Amniotic epithelial cell (primary cell): ENCODE data around the gene PLCXD1.
A peak's percentile ranks its signal among the peaks of the same experiment; 100 is the strongest.
"Not testable (repeated sequence)": the region's sequence is repeated elsewhere in the genome, so short reads cannot be mapped to it uniquely, and the experiment has no call there.

Experiments used
- DNase-seq: peaks from one replicate; pipeline ENCODE4 v3.0.0-alpha.2; 2010; ENCODE audit warnings: low read depth

The PLCXD1 gene

GRCh38 chrX:281166-281999 lies at the start of gene PLCXD1:
Gene PLCXD1 (plus strand): TSS chrX:281381. CDS start chrX:284188, 2,807 bp downstream.
- peak; percentile 42 for DNase-seq

DNA sequence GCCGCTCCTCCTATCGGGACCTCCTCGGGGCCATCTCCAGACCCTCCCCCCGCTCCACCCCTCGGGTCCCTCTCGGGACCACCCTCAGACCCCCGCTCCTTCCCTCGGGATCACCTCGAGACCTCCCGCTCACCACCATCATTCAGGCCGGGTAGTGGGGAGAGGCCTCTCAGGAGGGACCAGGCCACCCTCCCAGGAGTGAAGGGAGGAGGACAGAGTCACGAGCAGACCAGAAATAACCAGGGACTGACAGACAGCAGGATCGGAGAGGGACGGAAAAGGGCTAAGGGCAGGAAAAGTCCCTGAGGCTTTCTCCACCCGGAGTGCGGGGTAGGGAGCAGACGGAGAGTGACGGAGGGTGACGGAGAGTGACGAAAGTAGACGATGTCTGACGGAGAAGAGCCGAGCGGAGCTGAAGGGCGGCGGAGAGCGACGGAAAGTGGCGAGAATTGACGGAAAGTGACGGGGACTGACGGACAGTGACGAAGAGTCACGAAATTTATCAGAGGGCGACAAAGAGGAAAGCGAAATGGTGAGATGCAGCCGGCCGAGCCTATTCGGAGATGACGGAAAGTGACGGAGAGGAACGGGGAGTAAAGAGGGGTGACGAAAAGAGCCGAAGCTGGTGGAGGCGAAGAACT lies 49.4 kb upstream of the PLCXD1 start:
- DNase-seq: not testable (repeated sequence)

- not testable (repeated sequence) for DNase-seq
Observed at GRCh38 chrX:232278-232655, 48.9 kb upstream of the PLCXD1 start.

DNA sequence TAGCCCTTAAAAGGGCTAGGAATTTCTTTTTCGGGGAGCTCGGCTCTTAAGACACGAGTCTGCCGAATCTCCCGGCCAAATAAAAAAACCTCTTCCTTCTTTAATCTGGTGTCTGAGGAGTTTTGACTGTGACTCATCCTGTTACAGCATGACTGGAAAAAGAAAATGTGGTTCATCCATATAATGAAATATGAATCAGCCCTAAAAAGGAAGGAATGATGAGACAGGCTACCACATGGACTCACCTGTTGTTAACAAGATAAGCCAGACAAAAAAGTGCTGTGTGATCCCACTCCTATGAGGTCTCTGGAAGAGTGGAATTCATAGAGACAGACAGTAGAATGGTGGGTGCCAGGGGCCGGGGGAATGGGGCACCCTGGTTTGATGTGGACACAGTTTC lies 45.0 kb upstream of the PLCXD1 start:
- not testable (repeated sequence) for DNase-seq

- no peak for DNase-seq
Observed at GRCh38 chrX:250965-251364, 30.2 kb upstream of the PLCXD1 start.

- not testable (repeated sequence) for DNase-seq
Observed at GRCh38 chrX:251396-252243, 29.6 kb upstream of the PLCXD1 start.

GRCh38 chrX:252244-252956 lies 28.8 kb upstream of the PLCXD1 start:
- DNase-seq: no peak

DNA sequence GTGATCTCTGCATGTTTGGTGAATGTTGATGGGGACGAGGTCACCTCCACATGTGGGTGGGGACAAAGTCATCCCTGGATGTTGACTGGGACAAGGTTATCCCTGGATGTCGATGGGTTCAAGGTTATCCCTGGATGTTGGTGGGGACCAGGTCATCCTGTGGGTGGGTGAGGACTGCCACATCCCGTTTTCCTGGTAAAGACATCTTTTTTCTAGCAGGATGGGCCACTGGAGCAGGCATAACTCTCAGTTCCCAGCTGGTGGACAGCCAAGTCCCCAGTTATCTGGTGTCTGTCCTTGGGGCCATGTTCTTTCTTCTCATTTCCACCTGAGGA lies 28.3 kb upstream of the PLCXD1 start:
- no peak for DNase-seq

DNA sequence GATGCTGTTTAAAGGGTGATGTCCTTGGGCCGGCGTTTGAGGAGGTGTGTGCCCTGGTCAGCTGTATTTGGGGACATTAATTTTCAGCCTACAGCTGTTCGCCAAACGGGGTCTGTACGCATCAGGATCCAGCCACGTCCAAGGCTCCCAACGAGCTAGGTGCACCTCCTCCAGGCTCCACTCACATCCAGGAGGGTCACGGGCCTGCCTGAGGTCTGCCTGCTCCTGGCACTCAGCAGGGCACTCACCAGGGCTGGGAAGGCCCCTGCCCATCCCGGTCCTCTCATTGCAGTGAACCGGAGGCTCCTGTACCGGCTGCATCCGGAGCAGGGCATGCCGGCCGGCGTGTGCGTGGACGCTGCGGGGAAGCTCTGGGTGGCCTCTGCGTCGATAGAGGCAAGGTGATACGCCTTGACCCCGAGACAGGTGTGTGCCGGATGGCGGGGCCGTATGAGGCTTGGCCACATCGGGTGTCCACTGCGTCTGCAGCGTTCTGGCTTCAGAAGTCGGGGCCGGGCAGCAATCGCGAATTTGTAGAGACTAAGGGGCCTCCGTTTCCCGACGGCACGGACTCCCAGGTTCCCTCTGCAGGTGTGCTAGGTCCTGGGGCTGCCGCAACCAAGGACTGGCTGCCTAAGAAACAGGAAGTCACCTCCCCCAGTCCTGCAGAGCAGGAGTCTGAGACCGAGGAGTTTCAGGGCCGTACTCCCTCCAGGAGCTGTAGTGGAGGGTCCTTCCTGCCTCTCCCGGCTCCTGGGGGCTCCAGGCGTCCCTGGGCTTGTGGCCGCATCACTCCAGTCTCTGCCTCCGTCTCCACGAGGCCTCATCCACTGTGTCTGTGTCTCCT lies 27.5 kb upstream of the PLCXD1 start:
- DNase-seq: no peak

GRCh38 chrX:254630-255215 lies 26.5 kb upstream of the PLCXD1 start:
- DNase-seq: no peak

DNA sequence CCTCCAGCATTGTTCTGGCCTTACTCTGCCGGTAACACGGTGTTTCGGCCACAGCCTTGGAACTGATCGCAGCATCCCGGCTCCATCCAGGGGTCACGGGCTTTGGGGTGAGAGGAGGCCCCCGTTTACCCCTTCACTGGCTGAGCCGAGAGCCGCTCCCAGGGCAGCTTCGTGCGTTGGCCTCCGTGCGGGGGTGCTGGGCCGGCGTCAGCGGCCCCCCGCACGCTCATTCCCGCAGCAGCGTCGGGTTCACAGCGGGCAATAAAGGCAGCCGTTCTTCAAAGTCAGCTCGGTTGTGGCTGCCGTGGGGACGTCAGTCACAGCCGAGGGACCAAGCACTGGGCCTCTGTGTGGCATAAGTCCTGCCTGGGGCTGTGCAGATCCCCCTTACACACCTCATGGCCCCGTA lies 25.3 kb upstream of the PLCXD1 start:
- no peak for DNase-seq

DNA sequence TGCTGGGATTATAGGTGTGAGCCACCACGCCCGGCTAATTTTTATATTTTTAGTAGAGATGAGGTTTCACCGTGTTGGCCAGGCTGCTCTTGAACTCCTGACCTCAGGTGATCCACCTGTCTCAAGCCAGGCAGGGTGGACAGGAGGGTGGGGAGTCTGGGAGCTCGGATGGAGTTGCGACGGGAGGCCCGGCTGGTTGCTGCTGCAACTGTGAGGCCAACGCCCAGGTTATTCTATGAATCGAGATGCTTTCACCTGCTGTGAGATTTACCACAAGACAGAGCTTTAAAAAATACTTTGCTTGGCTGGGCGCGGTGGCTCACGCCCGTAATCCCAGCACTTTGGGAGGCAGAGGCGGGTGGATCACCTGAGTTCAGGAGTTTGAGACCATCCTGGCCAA lies 24.1 kb upstream of the PLCXD1 start:
- DNase-seq: not testable (repeated sequence)

GRCh38 chrX:257681-258289 lies 23.4 kb upstream of the PLCXD1 start:
- no peak for DNase-seq

GRCh38 chrX:258291-259040 lies 22.7 kb upstream of the PLCXD1 start:
- no peak for DNase-seq

GRCh38 chrX:259692-260355 lies 21.4 kb upstream of the PLCXD1 start:
- DNase-seq: no peak

- DNase-seq: peak; percentile 73
Observed at GRCh38 chrX:261167-261918, 19.8 kb upstream of the PLCXD1 start.

- peak; percentile 13 for DNase-seq
Observed at GRCh38 chrX:261919-262352, 19.2 kb upstream of the PLCXD1 start.

GRCh38 chrX:262381-262909 lies 18.7 kb upstream of the PLCXD1 start:
- no peak for DNase-seq
